ENCODE results near the gene CTU2. TPM values are rescaled to one million over a fixed set of nuclear protein-coding genes. Genes with fewer than 3 reads are reported as not detected.

Gene CTU2
- total and polyA plus RNA-seq, 10 of the 15 experiments (the other 5 are each of a cell fraction or from before 2014, with no cell fraction given): 0.32 to 44.5 (median 18.2) TPM

DNA sequence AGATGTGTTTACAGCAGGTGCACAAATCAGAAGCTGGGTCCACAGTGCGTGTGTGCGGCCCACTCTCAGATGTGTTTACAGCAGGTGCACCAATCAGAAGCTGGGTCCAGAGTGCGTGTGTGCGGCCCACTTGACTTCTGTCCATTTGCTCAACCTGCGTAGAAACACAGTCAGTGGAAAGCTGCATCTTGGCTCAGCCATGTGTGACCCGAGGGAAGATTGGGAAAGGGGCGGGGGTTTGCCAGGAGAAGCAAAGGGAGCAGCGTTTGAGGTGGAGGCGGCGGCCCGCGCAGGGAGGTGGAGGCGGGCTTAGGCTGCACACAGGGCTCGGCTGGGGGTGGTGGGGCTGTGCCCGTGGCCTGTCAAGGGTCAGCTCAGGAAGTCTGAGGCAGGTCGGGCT, 4.3 kb downstream of the CTU2 start:
- DNase-seq (ENCODE audit: low read depth, low spot score) (no peak), FAIRE-seq (no peak), ATAC-seq (no peak)
- WGBS (ENCODE audit: insufficient coverage, insufficient replicate concordance, low lambda C conversion rate, missing lambda C conversion rate): 83% methylated on average over 16 of the region's 16 CpGs
- Histone ChIP-seq H3K27ac (ENCODE audit: control insufficient read depth, insufficient read depth) (no peak overlapping the region), H3K79me2 (ENCODE audit: control insufficient read depth, insufficient read depth, low read length) (peaks cover 20% of the 10 kb centered on the region), H3K9ac (ENCODE audit: control insufficient read depth, insufficient read depth, low read length) (no peak overlapping the region), H3K9me3 (replicated peaks; ENCODE audit: control insufficient read depth, insufficient read depth, low read length) (no peaks in the 10 kb centered on the region), H3K36me3 (ENCODE audit: control insufficient read depth in 2 of 2, insufficient read depth in 2 of 2, low read length in 1 of 2) (peaks cover 0 to 16% of the 10 kb centered on the region in 2 experiments; a peak in 3 of 4 replicates), H3K4me1 (ENCODE audit: control insufficient read depth, insufficient read depth, low read length) (no peaks in the 10 kb centered on the region), H3K27me3 (replicated peaks in 1 of 2; ENCODE audit: control insufficient read depth in 2 of 2, insufficient read depth in 2 of 2, low read length in 1 of 2) (no peaks in the 10 kb centered on the region), H4K20me1 (ENCODE audit: control insufficient read depth, insufficient read depth) (no peaks in the 10 kb centered on the region), H3K4me2 (ENCODE audit: control insufficient read depth, insufficient read depth) (no peak overlapping the region), H3K4me3 (no peak overlapping the region), H2AFZ (ENCODE audit: control insufficient read depth, low read depth, low read length) (no peak overlapping the region)
- RAD21 ChIA-PET (ENCODE audit: unreplicated experiment): no interaction called here
- BruUV-seq (replicated peaks): no TSS peak
- in situ Hi-C loops (cut with MboI): no loop called here
- POLR2A ChIA-PET: no interaction called here
- intact Hi-C loops (cut with micrococcal nuclease; ENCODE audit: unreplicated experiment): no loop called here
- CTCF ChIA-PET: interaction anchor here (0.7 kb wide), 1 partner anchor 37 kb away, joined by 3 read pairs; no protein-coding TSS in a partner anchor
- SMC1A ChIA-PET (ENCODE audit: uncharacterized antibody, unreplicated experiment): no interaction called here
- TF ChIP-seq, protein P1, sequence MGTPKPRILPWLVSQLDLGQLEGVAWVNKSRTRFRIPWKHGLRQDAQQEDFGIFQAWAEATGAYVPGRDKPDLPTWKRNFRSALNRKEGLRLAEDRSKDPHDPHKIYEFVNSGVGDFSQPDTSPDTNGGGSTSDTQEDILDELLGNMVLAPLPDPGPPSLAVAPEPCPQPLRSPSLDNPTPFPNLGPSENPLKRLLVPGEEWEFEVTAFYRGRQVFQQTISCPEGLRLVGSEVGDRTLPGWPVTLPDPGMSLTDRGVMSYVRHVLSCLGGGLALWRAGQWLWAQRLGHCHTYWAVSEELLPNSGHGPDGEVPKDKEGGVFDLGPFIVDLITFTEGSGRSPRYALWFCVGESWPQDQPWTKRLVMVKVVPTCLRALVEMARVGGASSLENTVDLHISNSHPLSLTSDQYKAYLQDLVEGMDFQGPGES (IDR thresholded peaks at IDR 0.05): no peak
- TF ChIP-seq EZH2 (IDR thresholded peaks at IDR 0.05; ENCODE audit: borderline replicate concordance, control insufficient read depth, low read depth, low read length) (no peak), TCF12 (IDR thresholded peaks at IDR 0.05; ENCODE audit: low read depth, low read length) (no peak), NR2C2 (IDR thresholded peaks at IDR 0.05; ENCODE audit: borderline replicate concordance, control insufficient read depth, insufficient read length, low read depth) (no peak), BMI1 (IDR thresholded peaks at IDR 0.05; ENCODE audit: borderline replicate concordance) (no peak), CBX5 (IDR thresholded peaks at IDR 0.05; ENCODE audit: low read depth) (no peak), TAF1 (IDR thresholded peaks at IDR 0.05; ENCODE audit: borderline replicate concordance, low read depth, low read length) (no peak), CHD1 (IDR thresholded peaks at IDR 0.05; ENCODE audit: low read depth, low read length) (no peak), RBBP5 (conservative IDR thresholded peaks at IDR 0.05) (no peak), RB1 (IDR thresholded peaks at IDR 0.05; ENCODE audit: borderline replicate concordance) (no peak), EP300 (IDR thresholded peaks at IDR 0.05; ENCODE audit: borderline replicate concordance in 1 of 2, control insufficient read depth in 1 of 2, low read depth in 2 of 2, low read length in 2 of 2) (no peak), BACH1 (IDR thresholded peaks at IDR 0.05; ENCODE audit: borderline replicate concordance) (no peak), SIN3A (IDR thresholded peaks at IDR 0.05; ENCODE audit: low read depth, low read length) (no peak)
- TF ChIP-seq, protein P2, sequence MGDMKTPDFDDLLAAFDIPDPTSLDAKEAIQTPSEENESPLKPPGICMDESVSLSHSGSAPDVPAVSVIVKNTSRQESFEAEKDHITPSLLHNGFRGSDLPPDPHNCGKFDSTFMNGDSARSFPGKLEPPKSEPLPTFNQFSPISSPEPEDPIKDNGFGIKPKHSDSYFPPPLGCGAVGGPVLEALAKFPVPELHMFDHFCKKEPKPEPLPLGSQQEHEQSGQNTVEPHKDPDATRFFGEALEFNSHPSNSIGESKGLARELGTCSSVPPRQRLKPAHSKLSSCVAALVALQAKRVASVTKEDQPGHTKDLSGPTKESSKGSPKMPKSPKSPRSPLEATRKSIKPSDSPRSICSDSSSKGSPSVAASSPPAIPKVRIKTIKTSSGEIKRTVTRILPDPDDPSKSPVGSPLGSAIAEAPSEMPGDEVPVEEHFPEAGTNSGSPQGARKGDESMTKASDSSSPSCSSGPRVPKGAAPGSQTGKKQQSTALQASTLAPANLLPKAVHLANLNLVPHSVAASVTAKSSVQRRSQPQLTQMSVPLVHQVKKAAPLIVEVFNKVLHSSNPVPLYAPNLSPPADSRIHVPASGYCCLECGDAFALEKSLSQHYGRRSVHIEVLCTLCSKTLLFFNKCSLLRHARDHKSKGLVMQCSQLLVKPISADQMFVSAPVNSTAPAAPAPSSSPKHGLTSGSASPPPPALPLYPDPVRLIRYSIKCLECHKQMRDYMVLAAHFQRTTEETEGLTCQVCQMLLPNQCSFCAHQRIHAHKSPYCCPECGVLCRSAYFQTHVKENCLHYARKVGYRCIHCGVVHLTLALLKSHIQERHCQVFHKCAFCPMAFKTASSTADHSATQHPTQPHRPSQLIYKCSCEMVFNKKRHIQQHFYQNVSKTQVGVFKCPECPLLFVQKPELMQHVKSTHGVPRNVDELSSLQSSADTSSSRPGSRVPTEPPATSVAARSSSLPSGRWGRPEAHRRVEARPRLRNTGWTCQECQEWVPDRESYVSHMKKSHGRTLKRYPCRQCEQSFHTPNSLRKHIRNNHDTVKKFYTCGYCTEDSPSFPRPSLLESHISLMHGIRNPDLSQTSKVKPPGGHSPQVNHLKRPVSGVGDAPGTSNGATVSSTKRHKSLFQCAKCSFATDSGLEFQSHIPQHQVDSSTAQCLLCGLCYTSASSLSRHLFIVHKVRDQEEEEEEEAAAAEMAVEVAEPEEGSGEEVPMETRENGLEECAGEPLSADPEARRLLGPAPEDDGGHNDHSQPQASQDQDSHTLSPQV (IDR thresholded peaks at IDR 0.05): no peak
- TF ChIP-seq, protein P3, sequence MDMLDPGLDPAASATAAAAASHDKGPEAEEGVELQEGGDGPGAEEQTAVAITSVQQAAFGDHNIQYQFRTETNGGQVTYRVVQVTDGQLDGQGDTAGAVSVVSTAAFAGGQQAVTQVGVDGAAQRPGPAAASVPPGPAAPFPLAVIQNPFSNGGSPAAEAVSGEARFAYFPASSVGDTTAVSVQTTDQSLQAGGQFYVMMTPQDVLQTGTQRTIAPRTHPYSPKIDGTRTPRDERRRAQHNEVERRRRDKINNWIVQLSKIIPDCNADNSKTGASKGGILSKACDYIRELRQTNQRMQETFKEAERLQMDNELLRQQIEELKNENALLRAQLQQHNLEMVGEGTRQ (IDR thresholded peaks at IDR 0.05; ENCODE audit: borderline replicate concordance, low read depth, low read length): no peak
- TF ChIP-seq, protein P4, sequence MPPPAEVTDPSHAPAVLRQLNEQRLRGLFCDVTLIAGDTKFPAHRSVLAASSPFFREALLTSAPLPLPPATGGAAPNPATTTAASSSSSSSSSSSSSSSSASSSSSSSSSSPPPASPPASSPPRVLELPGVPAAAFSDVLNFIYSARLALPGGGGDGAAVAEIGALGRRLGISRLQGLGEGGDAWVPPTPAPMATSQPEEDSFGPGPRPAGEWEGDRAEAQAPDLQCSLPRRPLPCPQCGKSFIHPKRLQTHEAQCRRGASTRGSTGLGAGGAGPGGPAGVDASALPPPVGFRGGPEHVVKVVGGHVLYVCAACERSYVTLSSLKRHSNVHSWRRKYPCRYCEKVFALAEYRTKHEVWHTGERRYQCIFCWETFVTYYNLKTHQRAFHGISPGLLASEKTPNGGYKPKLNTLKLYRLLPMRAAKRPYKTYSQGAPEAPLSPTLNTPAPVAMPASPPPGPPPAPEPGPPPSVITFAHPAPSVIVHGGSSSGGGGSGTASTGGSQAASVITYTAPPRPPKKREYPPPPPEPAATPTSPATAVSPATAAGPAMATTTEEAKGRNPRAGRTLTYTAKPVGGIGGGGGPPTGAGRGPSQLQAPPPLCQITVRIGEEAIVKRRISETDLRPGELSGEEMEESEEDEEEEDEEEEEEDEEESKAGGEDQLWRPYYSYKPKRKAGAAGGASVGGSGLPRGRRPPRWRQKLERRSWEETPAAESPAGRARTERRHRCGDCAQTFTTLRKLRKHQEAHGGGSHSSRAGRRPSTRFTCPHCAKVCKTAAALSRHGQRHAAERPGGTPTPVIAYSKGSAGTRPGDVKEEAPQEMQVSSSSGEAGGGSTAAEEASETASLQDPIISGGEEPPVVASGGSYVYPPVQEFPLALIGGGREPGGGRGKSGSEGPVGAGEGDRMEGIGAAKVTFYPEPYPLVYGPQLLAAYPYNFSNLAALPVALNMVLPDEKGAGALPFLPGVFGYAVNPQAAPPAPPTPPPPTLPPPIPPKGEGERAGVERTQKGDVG (CRISPR knock-in tag; IDR thresholded peaks at IDR 0.05): no peak

Measured in GM12878 (cell line).